Tibial artery (tissue), 4 donors: ENCODE measurements around the gene OBSCN.

ENCODE experiments used
- DNase-seq, 2 donors: peaks; one replicate each; pipeline ENCODE4 v3.0.0-alpha.2; 2019
- H3K27ac ChIP-seq, 2 donors: fragments of 200-600 bp; sonication (generic) in 1 of 2; 1 replicate in 1 of 2; 2 replicates in 1 of 2; pipeline ENCODE4 v1.5.1; 2018 to 2019; ENCODE audit warnings: mild to moderate bottlenecking in 1 of 2
- H3K27me3 ChIP-seq, 2 donors: fragments of 200-600 bp; sonication (generic) in 1 of 2; one replicate each; pipeline versions ENCODE4 v1.5.1 to v1.6.0; 2016 to 2019
- H3K36me3 ChIP-seq, 3 donors: fragments of 200-600 bp; sonication (generic) in 2 of 3; one replicate each; pipeline ENCODE4 v1.5.1; 2016 to 2019; ENCODE audit warnings: mild to moderate bottlenecking in 2 of 3
- H3K4me1 ChIP-seq, 4 donors: fragments of 200-600 bp; sonication (generic) in 2 of 4; 1 replicate in 3 of 4; 2 replicates in 1 of 4; pipeline ENCODE4 v1.5.1; 2016 to 2019
- H3K4me3 ChIP-seq, 2 donors: fragments of 200-600 bp; sonication (generic) in 1 of 2; 1 replicate in 1 of 2; 2 replicates in 1 of 2; pipeline ENCODE4 v1.5.1; 2018 to 2019; ENCODE audit warnings: mild to moderate bottlenecking in 2 of 2
- H3K9me3 ChIP-seq, 3 donors: fragments of 200-600 bp; sonication (generic) in 1 of 3; one replicate each; pipeline ENCODE4 v1.5.1; 2016 to 2019
- CTCF ChIP-seq, 2 experiments: fragments of 200-600 bp in 1 of 2; fragments of 450-650 bp in 1 of 2; IDR thresholded peaks; one replicate each; pipeline ENCODE4 v1.5.1; 2017 to 2019; ENCODE audit warnings: antibody characterized with exemption in 2 of 2, mild to moderate bottlenecking in 1 of 2, moderate library complexity in 1 of 2
- intact Hi-C: fragments of 100-400 bp; cut with DNase I; formaldehyde crosslinking; loops from one replicate; pipeline ENCODE4 v1.15.0; 2023; ENCODE audit warnings: low total_unique reads

Gene OBSCN

GRCh38 chr1:228212966-228213844 is 5.4 kb downstream of the OBSCN start:
- H3K36me3 ChIP-seq: peaks cover 0 to 16% (median 0%) of the 10 kb centered on the region in 3 donors
- H3K27me3 ChIP-seq: peaks cover 0 to 53% of the 10 kb centered on the region in 2 donors
- TF ChIP-seq CTCF (IDR thresholded peaks at IDR 0.05): peak; percentile 45 to 52
- peak; percentile 63 to 90 for DNase-seq
- intact Hi-C loops: loop anchor here (10.0 kb wide), 1 partner anchor 192 kb away; the partner anchor contains the start of gene TRIM11
- H3K9me3 ChIP-seq: no peaks in the 10 kb centered on the region
- H3K4me3 ChIP-seq: peak overlapping the region; percentile 41 to 49
- H3K4me1 ChIP-seq: peaks cover 0 to 20% (median 18%) of the 10 kb centered on the region in 4 donors
- H3K27ac ChIP-seq: no peak overlapping the region

- Histone ChIP-seq H3K27me3 (peaks cover 0 to 43% of the 10 kb centered on the region in 2 donors), H3K9me3 (no peaks in the 10 kb centered on the region), H3K27ac (no peak overlapping the region), H3K4me3 (peak overlapping the region; percentile 41 to 49), H3K4me1 (peaks cover 0 to 20% (median 18%) of the 10 kb centered on the region in 4 donors), H3K36me3 (peaks cover 0 to 20% (median 0%) of the 10 kb centered on the region in 3 donors)
- TF ChIP-seq CTCF (IDR thresholded peaks at IDR 0.05): no peak
- no peak for DNase-seq
- intact Hi-C loops: loop anchor here (10.0 kb wide), 1 partner anchor 191 kb away; the partner anchor contains the start of gene TRIM11
Measured at GRCh38 chr1:228213917-228214808, 6.3 kb downstream of the OBSCN start.

GRCh38 chr1:228214921-228215662 is 7.2 kb downstream of the OBSCN start:
- intact Hi-C loops: loop anchor here (10.0 kb wide), 1 partner anchor 190 kb away; the partner anchor contains the start of gene TRIM11
- no peak for DNase-seq
- H3K36me3 ChIP-seq: peaks cover 0 to 29% (median 0%) of the 10 kb centered on the region in 3 donors
- no peak for TF ChIP-seq CTCF (IDR thresholded peaks at IDR 0.05)
- H3K4me3 ChIP-seq: no peak overlapping the region
- H3K9me3 ChIP-seq: no peaks in the 10 kb centered on the region
- H3K4me1 ChIP-seq: peaks cover 0 to 20% (median 18%) of the 10 kb centered on the region in 4 donors
- H3K27ac ChIP-seq: no peak overlapping the region
- peaks cover 0 to 35% of the 10 kb centered on the region in 2 donors for H3K27me3 ChIP-seq

GRCh38 chr1:228215663-228216116 is 7.8 kb downstream of the OBSCN start:
- no peak for TF ChIP-seq CTCF (IDR thresholded peaks at IDR 0.05)
- H3K27me3 ChIP-seq: peaks cover 0 to 30% of the 10 kb centered on the region in 2 donors
- H3K27ac ChIP-seq: no peak overlapping the region
- intact Hi-C loops: loop anchor here (10.0 kb wide), 1 partner anchor 189 kb away; the partner anchor contains the start of gene TRIM11
- no peaks in the 10 kb centered on the region for H3K9me3 ChIP-seq
- H3K4me3 ChIP-seq: no peak overlapping the region
- no peak for DNase-seq
- peaks cover 0 to 20% (median 18%) of the 10 kb centered on the region in 4 donors for H3K4me1 ChIP-seq
- H3K36me3 ChIP-seq: peaks cover 0 to 35% (median 0%) of the 10 kb centered on the region in 3 donors
